Nephron progenitor cell (in vitro differentiated cells): ENCODE data around the gene SLC8A1.

Source experiments
- DNase-seq: peaks from one replicate; pipeline ENCODE4 v3.0.0; 2021
- H3K27ac Mint-ChIP-seq: 2 replicates; pipeline ENCODE4 v1.8.0; 2021; ENCODE audit warnings: mild to moderate bottlenecking, moderate library complexity, mixed read lengths
- H3K27me3 Mint-ChIP-seq: 2 replicates; pipeline ENCODE4 v1.8.0; 2021; ENCODE audit warnings: mild to moderate bottlenecking, low read depth, mixed read lengths; ENCODE audit not compliant: poor library complexity
- H3K36me3 Mint-ChIP-seq: 2 replicates; pipeline ENCODE4 v1.8.0; 2021; ENCODE audit warnings: low read depth, mixed read lengths
- H3K4me1 Mint-ChIP-seq: 2 replicates; pipeline ENCODE4 v1.8.0; 2021; ENCODE audit warnings: mixed read lengths
- H3K4me3 Mint-ChIP-seq: 2 replicates; pipeline ENCODE4 v1.8.0; 2021; ENCODE audit warnings: mild to moderate bottlenecking, moderate library complexity, mixed read lengths
- H3K9me3 Mint-ChIP-seq: 2 replicates; pipeline ENCODE4 v1.8.0; 2021; ENCODE audit warnings: mild to moderate bottlenecking, moderate library complexity, mixed read lengths
- CTCF ChIP-seq: fragments of 200-600 bp; sonication (generic); IDR thresholded peaks from 2 replicates; pipeline ENCODE4 v1.5.0; 2021; ENCODE audit warnings: antibody characterized with exemption

Gene SLC8A1

GRCh38 chr2:40048506-40048905, 403.4 kb downstream of the SLC8A1 start:
- H3K4me1 Mint-ChIP-seq: no peaks in the 10 kb centered on the region
- no peak overlapping the region for H3K27ac Mint-ChIP-seq
- H3K36me3 Mint-ChIP-seq: no peaks in the 10 kb centered on the region
- no peak overlapping the region for H3K4me3 Mint-ChIP-seq
- no peak for TF ChIP-seq CTCF
- no peak for DNase-seq
- no peaks in the 10 kb centered on the region for H3K9me3 Mint-ChIP-seq
- H3K27me3 Mint-ChIP-seq: peaks cover 3% of the 10 kb centered on the region

GRCh38 chr2:40047406-40047805, 404.5 kb downstream of the SLC8A1 start:
- peaks cover 8% of the 10 kb centered on the region for H3K27me3 Mint-ChIP-seq
- no peak overlapping the region for H3K4me3 Mint-ChIP-seq
- no peaks in the 10 kb centered on the region for H3K9me3 Mint-ChIP-seq
- H3K27ac Mint-ChIP-seq: no peak overlapping the region
- no peak for DNase-seq
- H3K36me3 Mint-ChIP-seq: no peaks in the 10 kb centered on the region
- no peak for TF ChIP-seq CTCF
- no peaks in the 10 kb centered on the region for H3K4me1 Mint-ChIP-seq
